Measurements from ENCODE around the gene CENPV.

The CENPV gene

GRCh38 chr17:16361874-16362273, 8.6 kb upstream of the CENPV start:
- no peak for DNase-seq (ENCODE audit: low read depth in 2 of 2)

GRCh38 chr17:16358394-16358793, 5.1 kb upstream of the CENPV start:
- DNase-seq (ENCODE audit: low read depth in 2 of 2) = no peak

DNA sequence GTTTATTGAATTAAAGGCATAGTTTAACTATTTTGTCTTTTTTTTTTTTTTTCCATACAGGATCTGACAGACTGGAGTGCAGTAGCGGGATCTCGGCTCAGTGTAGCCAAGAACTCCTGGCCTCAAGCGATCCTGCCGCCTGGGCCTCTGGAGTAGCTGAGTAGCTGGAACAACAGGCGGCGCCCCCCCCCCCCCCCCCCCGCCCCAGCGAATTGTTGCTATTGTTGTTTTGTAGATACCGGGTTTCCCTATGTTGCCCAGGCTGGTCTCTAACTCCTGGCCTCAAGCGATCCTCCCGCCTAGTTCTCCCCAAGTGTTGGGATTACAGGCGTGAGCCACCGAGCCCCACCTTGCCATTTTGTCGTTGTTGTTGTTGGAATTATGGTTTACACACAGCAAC, 1.3 kb upstream of the CENPV start:
- no peak for DNase-seq (ENCODE audit: low read depth in 2 of 2)

- DNase-seq (ENCODE audit: low read depth in 2 of 2) = peak in 1 of 2 donors; percentile 2
Measured at GRCh38 chr17:16352667-16353316, 477 bp downstream of the CENPV start.

DNA sequence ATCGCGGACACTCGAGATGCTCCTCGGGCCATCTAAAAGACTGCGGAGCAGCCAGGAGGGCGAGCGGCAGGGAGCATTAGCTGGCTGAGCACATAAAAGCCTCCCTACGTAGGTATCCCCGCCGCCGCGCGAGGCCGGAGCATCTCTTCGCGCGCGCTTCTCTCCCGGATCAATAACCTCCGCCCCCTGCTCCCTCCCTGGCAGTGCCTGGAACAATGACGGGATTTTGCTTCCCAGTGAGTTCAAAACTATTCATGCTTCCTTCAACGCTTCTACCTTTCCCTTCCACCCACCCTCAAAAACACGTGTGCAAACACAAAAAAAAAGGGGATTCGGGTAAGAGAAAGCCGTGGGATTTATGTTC, 984 bp downstream of the CENPV start:
- DNase-seq (ENCODE audit: low read depth in 2 of 2) = no peak

GRCh38 chr17:16351831-16352230, 1.4 kb downstream of the CENPV start:
- no peak for DNase-seq (ENCODE audit: low read depth in 2 of 2)

- DNase-seq (ENCODE audit: low read depth in 2 of 2) = no peak
Measured at GRCh38 chr17:16349431-16349830, 3.8 kb downstream of the CENPV start.

DNA sequence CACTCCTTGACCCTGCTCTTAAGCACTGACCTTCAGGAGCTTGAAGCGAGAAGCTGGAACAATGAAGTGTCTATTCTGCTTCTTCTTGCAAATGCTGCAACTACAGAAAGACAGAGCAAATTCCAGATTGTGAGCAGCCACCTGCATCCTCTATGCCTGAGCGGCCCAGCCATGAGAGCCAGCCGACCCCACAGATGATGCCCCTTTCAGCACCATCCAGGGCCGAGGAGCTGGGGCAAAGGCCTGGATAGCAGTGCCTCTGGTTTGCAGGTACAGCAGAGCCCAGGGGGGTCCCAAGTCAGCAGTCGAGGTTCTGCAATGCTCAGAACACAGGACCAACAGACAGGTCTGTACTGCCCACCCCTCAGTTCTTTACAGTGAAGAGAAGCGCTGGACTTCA, 4.7 kb downstream of the CENPV start:
- DNase-seq (ENCODE audit: low read depth in 2 of 2) = no peak

GRCh38 chr17:16346721-16347271, 6.5 kb downstream of the CENPV start:
- no peak for DNase-seq (ENCODE audit: low read depth in 2 of 2)

DNA sequence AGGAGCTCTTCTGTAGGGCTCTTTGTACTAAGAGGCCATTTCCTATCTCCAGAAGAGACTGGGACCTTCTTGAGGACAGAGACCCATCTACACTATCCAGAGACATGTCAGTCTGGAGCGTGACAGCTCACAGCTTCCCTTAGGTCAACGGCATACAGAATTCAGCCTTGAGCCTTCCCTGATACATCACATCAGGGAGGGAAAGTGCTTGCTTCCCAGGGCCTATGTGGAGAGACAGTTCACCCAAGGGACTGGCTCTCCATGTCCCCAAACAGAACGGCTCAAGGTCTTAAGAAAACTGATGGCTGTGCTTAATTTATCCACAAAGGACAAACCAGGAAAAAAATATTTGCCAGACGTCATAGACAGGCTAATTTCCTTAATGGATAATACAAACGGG, 7.7 kb downstream of the CENPV start:
- no peak for DNase-seq (ENCODE audit: low read depth in 2 of 2)

- DNase-seq (ENCODE audit: low read depth in 2 of 2) = no peak
Measured at GRCh38 chr17:16343569-16343968, 9.7 kb downstream of the CENPV start.

- DNase-seq (ENCODE audit: low read depth in 2 of 2) = no peak
Measured at GRCh38 chr17:16342979-16343378, 10.3 kb downstream of the CENPV start.

GRCh38 chr17:16339959-16340358, 13.3 kb downstream of the CENPV start:
- DNase-seq (ENCODE audit: low read depth in 2 of 2) = no peak

DNA sequence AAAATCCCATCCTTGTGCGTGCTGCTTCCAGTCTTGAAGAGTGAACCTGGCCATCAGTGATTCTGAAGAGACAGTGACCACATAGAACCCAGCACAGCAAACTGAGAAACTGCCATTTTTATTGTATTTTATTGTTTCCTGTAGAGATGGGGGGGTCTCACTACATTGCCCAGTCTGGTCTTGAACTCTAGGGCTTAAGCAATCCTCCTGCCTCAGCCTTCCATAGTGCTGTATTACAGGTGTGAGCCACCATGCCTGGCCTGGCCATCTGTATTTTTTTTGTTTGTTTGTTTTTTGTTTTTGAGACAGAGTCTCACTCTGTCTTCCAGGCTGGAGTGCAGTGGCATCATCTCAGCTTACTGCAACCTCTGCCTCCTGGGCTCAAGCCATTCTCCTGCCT, 13.9 kb downstream of the CENPV start:
- DNase-seq (ENCODE audit: low read depth in 2 of 2) = no peak

DNA sequence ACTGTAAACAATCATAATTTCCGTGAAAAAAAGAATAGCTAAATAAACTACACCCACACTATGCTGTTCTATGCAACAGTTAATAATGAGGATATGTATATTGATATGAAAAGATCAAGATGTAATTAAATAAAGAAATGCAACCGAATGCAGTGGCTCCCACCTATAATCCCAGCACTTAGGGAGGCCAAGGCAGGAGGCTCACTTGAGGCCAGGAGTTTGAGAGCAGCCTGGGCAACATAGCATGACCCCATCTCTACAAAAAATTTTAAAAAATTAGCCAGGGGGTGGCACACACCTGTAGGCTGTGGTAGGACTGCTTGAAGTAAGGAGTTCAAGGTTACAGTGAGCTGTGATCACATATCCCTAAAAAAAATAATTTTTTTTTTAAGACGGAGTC, 14.9 kb downstream of the CENPV start:
- no peak for DNase-seq (ENCODE audit: low read depth in 2 of 2)

DNA sequence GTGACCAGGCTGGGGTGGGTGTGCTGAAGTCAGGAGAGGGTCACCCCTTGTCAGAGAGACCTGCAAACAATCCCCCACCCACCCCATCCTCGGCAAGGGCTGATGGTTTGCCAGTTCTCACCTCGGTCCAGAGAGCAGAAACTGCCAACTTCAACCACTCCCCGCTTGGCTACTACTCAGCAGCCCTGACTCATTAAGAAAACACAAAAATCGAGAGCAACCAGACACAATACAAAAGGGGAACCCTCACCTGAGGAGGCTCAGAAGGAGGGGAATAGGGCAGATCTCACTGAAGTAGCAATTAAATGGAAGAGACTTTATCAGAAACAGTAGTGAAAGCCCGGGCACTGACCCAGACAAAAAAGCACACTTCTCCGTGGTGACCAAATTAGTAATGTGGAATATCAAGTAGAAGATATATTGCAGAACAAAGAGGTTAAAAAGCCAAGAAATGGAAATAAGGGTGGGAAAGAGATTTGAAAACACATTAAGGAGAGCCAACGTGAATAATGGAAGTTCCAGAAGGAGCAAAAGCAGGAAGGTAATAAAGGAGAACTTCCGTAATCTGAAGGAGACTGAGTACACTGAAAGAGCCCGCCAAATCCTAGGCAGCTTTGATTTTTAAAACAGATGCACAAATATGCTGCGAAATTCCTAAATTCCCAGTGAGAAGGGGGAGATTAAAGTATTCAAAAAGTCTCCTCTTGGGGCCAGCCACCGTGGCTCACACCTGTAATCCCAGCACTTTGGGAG, 23.6 kb downstream of the CENPV start:
- DNase-seq (ENCODE audit: low read depth in 2 of 2) = no peak

DNA sequence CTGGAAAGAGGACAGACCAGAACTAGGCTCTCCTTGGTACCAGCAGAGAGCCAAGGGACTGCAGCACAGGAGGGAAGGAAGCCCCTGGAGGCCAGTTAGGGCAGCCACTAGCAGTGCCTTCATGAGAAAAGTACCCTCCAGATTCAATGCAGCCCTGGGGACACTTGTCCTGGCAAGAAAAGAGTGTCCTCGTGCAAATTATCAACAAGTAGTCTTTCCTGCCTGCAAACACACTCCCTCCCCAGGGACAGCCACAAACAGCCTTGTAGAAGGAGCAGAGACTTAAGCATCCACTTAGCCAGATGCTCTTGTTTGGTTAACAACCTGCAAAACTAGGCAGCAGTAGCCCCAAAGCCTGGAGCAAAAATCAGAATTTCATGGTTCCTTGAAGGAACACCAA, 24.3 kb downstream of the CENPV start:
- no peak for DNase-seq (ENCODE audit: low read depth in 2 of 2)

GRCh38 chr17:16327018-16327417, 26.3 kb downstream of the CENPV start:
- DNase-seq (ENCODE audit: low read depth in 2 of 2) = no peak

GRCh38 chr17:16325964-16326363, 27.3 kb downstream of the CENPV start:
- DNase-seq (ENCODE audit: low read depth in 2 of 2) = no peak

GRCh38 chr17:16322636-16323035, 30.6 kb downstream of the CENPV start:
- DNase-seq (ENCODE audit: low read depth in 2 of 2) = no peak

- no peak for DNase-seq (ENCODE audit: low read depth in 2 of 2)
Measured at GRCh38 chr17:16319969-16320368, 33.3 kb downstream of the CENPV start.

DNA sequence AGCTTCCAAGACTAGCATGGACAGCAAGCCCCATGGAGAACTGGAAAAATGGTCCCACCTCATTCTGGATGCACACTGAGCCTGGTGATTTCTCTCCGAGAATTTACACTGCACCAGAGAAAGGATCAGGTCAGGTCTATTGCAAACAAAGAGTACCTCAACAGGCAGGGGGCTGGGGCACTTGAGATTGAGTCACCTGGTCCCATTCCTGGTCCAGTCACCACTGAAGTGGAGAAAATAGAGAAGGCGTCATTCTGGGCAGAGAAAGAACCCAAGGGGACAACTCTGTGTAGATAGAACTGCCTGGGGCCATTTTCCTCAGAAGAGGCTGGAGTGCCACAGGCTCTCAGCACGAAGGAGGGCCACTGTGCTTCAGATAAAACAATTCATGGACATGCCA, 38.4 kb downstream of the CENPV start:
- DNase-seq (ENCODE audit: low read depth in 2 of 2) = no peak

GRCh38 chr17:16314189-16314588, 39.1 kb downstream of the CENPV start:
- DNase-seq (ENCODE audit: low read depth in 2 of 2) = no peak
